Stimulated activated CD4-positive, alpha-beta T cell treated with anti-CD3 and anti-CD28 coated beads, Interleukin-2, amount 100 ng/mL, for 4 hours (primary cell): Measurements from ENCODE around the gene DNAJB4.
"Not testable (repeated sequence)": the region's sequence is repeated elsewhere in the genome, so short reads cannot be mapped to it uniquely, and the experiment has no call there.

ENCODE experiments used
- DNase-seq: peaks from one replicate; pipeline ENCODE4 v3.0.0-alpha.2; 2020; ENCODE audit warnings: low read depth

The DNAJB4 gene

GRCh38 chr1:78004719-78005447, at the start of gene DNAJB4:
TSS of gene DNAJB4 (plus strand) at chr1:78004939. CDS start at chr1:78005111, 172 bp downstream.
- peak; percentile 62 for DNase-seq

GRCh38 chr1:77955709-77956108, 49.0 kb upstream of the DNAJB4 start:
- no peak for DNase-seq

GRCh38 chr1:77956464-77956863, 48.3 kb upstream of the DNAJB4 start:
- no peak for DNase-seq

GRCh38 chr1:77958391-77958790, 46.3 kb upstream of the DNAJB4 start:
- no peak for DNase-seq

DNA sequence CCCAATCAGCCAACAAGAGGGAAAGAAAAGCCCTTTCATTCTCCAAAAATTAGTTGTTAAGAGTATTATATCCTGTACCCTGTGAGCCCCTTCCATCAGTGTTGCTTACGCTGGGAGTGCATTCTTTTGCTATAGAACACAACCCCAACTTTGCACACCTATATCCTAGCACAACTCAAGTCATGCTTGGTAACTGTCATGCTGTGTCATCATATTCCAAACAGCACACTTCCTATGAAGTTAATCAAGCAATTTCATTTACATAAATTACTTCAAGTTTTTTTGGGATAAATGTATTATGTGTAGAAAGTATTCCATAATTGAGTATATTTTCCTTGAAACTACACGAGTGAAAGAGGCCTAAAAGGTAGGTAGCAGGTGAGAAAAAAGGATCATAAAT, 45.9 kb upstream of the DNAJB4 start:
- DNase-seq = no peak

DNA sequence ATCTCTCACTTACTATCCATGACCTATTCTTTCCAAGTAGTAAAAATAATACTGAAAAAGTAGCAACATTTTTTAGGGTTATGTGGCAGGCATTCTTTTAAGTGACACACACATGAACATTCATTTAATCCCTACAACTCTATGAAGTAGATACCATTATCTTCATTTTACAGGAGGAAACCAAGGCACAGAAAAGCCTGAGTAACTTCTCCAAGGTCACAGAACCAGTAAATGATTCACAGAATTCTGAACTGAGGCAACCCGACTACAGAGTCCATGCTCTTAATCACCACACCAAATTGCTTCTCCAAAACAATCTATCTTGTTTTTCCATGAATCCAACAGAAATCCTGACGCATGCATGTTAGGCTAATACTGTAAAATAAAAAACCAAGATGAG, 43.3 kb upstream of the DNAJB4 start:
- no peak for DNase-seq

- no peak for DNase-seq
These were observed 38.4 kb upstream of the DNAJB4 start for GRCh38 chr1:77966291-77966690.

- no peak for DNase-seq
These were observed 34.5 kb upstream of the DNAJB4 start for GRCh38 chr1:77970192-77970591.

DNA sequence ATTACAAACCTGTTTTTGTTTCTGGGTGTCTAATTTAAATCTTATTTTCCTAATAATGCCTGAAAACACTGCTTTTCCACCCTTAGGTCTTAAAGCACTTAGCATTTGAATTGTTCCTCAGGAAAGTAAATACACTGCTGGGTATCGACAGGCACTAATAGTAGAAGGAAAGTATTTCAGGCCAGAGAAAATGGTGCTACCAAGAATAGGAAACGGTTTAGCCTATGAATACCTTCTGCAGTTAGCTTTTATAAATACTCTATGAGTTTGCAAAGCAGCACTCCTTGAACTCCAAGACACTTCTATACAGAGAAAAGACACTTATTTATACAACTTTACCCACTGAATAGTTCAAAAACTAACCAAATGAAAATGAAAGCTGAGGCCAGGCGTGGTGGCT, 32.7 kb upstream of the DNAJB4 start:
- DNase-seq = no peak

- no peak for DNase-seq
These were observed 29.4 kb upstream of the DNAJB4 start for GRCh38 chr1:77975386-77975785.

GRCh38 chr1:77975907-77976306, 28.8 kb upstream of the DNAJB4 start:
- DNase-seq = no peak

DNA sequence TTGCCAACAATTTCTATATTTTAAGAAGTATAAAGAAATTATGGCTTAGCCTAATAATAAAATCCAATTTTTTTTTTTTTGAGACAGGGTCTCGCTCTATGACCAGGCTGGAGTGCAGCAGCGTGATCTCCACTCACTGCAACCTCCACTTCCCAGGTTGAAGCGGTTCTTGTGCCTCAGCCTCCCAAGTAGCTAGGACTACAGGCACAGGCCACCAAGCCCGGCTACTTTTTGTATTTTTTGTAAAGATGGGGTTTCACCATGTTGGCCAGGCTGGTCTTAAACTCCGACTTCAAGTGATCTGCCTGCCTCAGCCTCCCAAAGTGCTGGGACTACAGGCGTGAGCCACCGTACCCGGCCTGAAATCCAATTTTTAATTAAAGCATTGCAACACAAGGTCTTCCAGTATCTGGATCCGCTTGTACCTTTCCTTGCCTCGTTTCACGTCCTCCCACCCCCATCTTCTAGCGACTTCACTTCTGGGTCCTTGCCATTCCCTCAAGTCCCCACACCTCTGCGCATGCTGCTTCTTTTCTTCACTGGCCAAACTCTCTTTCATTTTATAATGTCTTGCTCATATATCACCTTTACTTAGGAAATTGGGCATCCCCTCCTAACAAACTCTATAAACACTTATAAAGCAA, 28.2 kb upstream of the DNAJB4 start:
- DNase-seq = no peak

DNA sequence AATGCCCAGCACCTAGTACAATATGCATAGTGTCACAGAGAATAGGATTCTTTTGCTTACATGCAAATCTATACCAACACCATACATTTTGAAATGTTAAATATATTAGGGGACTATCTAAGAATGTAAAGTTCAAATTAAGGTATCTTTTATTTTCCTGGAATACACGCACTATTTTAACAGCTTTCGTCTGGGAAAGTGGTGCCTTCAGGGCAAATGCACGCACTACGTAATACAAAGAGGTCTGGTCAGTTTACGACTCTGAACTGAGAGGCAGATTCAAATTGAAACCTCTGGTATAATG, 26.8 kb upstream of the DNAJB4 start:
- no peak for DNase-seq

GRCh38 chr1:77978293-77978968, 26.3 kb upstream of the DNAJB4 start:
- peak; percentile 68 for DNase-seq

DNA sequence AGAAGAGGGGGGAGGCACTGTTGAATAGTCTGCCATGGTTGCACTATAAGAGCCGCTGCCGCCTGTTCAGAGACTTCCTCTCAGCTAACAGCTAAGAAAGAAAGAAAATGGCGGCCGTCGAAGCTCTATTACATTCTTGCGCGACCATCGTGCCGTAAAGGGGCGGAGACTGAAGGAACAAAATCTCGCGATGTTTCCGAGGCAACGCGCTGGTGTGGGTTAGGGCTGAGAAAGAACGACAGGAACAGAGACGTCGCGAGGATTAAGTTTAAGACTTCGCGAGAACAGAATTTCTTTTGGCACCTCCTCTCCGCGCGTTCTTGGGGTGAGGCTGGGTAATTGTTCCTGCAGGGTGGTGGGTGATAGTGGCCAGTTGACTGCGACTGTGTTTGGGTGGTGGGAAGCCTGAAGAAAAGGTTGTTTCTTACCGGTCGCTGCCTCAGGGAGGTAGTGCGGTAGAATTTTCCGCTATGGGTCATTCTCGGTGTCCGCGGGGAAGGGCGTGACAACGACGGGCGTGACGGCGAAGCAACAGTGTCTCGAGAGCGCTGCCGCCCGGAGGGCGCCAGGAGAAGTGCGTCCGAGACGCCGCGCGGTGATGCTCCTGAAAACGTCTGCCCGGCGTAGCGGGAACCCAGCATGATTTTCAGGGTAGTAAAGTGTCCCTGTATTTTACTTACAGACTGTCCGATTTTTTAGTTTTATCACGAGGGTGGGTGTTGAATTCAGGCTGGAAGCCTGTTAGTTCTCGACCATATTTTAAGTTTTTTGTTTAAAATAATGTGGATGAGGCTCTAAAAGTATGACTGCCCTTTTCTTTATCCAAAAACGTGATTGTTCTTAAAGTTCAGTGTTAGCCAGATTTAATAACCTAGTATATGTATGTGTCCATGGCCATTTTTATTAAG, 25.5 kb upstream of the DNAJB4 start, which contains the start of gene FUBP1:
Gene FUBP1 (minus strand): TSS at position 104 of the 908 bp plus-strand sequence. CDS start 68 bp downstream, at position 36.
- DNase-seq = peak; percentile 94

- DNase-seq = not testable (repeated sequence)
These were observed 21.3 kb upstream of the DNAJB4 start for GRCh38 chr1:77983352-77983996.

GRCh38 chr1:77983997-77984355, 20.8 kb upstream of the DNAJB4 start:
- no peak for DNase-seq

DNA sequence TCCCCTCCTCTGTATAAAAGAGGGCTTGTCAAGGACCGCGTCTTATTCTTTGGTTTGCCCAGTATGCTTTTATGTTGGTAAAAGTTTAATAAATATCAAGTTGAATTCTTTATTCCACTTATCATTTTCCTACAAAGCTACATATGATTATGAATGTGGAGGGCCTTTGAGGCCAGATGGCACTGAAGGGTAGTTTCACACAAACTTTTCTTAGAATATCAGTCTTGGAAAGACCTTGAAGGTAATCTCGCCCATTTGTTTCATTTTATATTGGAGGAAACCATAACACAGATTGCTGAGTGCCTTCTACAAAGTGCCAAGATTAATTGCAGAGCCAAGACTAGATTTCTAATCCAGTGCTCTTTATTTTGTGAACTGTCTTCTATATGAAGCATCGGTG, 20.1 kb upstream of the DNAJB4 start:
- no peak for DNase-seq

- DNase-seq = no peak
These were observed 17.9 kb upstream of the DNAJB4 start for GRCh38 chr1:77986810-77987209.

DNA sequence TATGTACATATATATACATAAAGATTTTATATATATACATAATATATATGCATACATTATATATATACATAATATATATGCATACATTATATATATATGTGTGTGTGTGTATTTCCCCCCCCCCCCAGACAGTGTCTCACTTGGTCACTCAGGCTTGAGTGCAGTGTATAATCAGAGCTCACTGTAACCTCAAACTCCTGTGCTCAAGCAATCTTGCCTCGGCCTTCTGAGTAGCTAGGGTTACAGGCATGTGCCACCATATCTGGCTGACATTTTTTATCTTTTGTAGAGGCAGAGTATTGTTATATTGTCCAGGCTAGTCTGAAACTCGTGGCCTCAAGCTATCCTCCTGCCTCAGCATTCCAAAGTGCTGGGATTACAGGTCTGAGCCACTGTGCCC, 16.8 kb upstream of the DNAJB4 start:
- no peak for DNase-seq

- no peak for DNase-seq
These were observed 15.0 kb upstream of the DNAJB4 start for GRCh38 chr1:77989744-77990143.
